ENCODE measurements around the gene GDI2.
"Not testable (repeated sequence)": the region's sequence is repeated elsewhere in the genome, so short reads cannot be mapped to it uniquely, and the experiment has no call there.

The GDI2 gene

GRCh38 chr10:5808783-5809392 is 4.3 kb downstream of the GDI2 start:
- WGBS (ENCODE audit: insufficient coverage): 100% methylated on average over 3 of the region's 7 CpGs
- H3K9me3 ChIP-seq (ENCODE audit: control extremely low read depth in 1 of 5, control insufficient read depth in 4 of 5, insufficient read depth in 2 of 5, low read depth in 1 of 5, low read length in 4 of 5); DNase-seq; H3K27me3 ChIP-seq (replicated peaks in 2 of 5; ENCODE audit: control insufficient read depth in 4 of 5, insufficient read depth in 5 of 5, low read length in 4 of 5); POLR2A ChIA-PET: not testable (repeated sequence)
- H3K4me1 ChIP-seq (ENCODE audit: control extremely low read depth in 1 of 4, control insufficient read depth in 4 of 4, insufficient read depth in 4 of 4, low read length in 3 of 4): peaks cover 24 to 44% (median 32%) of the 10 kb centered on the region in 4 experiments
- peaks cover 2 to 17% (median 6%) of the 10 kb centered on the region in 4 experiments for H3K36me3 ChIP-seq (ENCODE audit: control insufficient read depth in 4 of 4, insufficient read depth in 4 of 4, low read length in 3 of 4)
- CTCF ChIA-PET: interaction anchor here (1.8 kb wide), 1 partner anchor 11 kb away, joined by 4 read pairs; no protein-coding TSS in a partner anchor
- peak overlapping the region in 1 of 2 experiments; percentile 39 for H3K27ac ChIP-seq (ENCODE audit: insufficient read depth in 1 of 2, low read depth in 1 of 2, low read length in 2 of 2, poor library complexity in 1 of 2, severe bottlenecking in 2 of 2)
- peak overlapping the region in 1 of 7 experiments; percentile 42 for H3K4me3 ChIP-seq (ENCODE audit: control insufficient read depth in 1 of 7, extremely low read depth in 1 of 7, insufficient read depth in 4 of 7, low read depth in 2 of 7, low read length in 6 of 7)

GRCh38 chr10:5806745-5807144 is 6.5 kb downstream of the GDI2 start:
- no peaks in the 10 kb centered on the region for H3K9me3 ChIP-seq (ENCODE audit: control extremely low read depth in 1 of 5, control insufficient read depth in 4 of 5, insufficient read depth in 2 of 5, low read depth in 1 of 5, low read length in 4 of 5)

DNA sequence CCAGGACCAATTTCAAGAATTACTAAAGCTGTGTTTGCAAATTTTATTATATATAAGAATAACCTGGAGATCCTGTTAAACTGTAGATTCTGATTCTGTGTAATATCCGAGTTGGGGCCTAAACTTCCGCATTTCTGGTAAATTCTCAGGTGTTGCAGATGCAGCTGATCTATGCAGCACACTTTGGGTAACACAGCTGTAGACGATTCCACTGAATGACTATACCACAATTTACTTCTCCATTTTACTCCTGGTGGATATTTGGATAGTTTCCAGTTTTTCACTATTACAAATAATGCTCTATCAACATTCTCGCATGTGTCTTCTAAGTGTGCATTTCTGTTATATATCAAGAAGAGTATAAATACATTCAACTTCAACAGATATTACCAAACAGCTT is 7.5 kb downstream of the GDI2 start:
- CTCF ChIA-PET: interaction anchor here (0.8 to 2.1 kb wide), 6 partner anchors 8 to 69 kb away, joined by 3 to 7 read pairs (median 4); partner anchors contain the start of gene GDI2
- peak in 2 of 3 donors; percentile 31 to 37 for DNase-seq
- no peak overlapping the region for H3K27ac ChIP-seq (ENCODE audit: insufficient read depth in 1 of 2, low read depth in 1 of 2, low read length in 2 of 2, poor library complexity in 1 of 2, severe bottlenecking in 2 of 2)

More at GRCh38 chr10:5806745-5807144, 6.5 kb downstream of the GDI2 start:
- Histone ChIP-seq H3K36me3 (ENCODE audit: control insufficient read depth in 4 of 4, insufficient read depth in 4 of 4, low read length in 3 of 4) (peaks cover 2 to 23% (median 7%) of the 10 kb centered on the region in 4 experiments), H3K27ac (ENCODE audit: insufficient read depth in 1 of 2, low read depth in 1 of 2, low read length in 2 of 2, poor library complexity in 1 of 2, severe bottlenecking in 2 of 2) (peak overlapping the region in 1 of 2 experiments; percentile 64), H3K27me3 (replicated peaks in 2 of 5; ENCODE audit: control insufficient read depth in 4 of 5, insufficient read depth in 5 of 5, low read length in 4 of 5) (no peaks in the 10 kb centered on the region), H3K4me3 (ENCODE audit: control insufficient read depth in 1 of 7, extremely low read depth in 1 of 7, insufficient read depth in 4 of 7, low read depth in 2 of 7, low read length in 6 of 7) (no peak overlapping the region), H3K4me1 (ENCODE audit: control extremely low read depth in 1 of 4, control insufficient read depth in 4 of 4, insufficient read depth in 4 of 4, low read length in 3 of 4) (peaks cover 22 to 37% (median 28%) of the 10 kb centered on the region in 4 experiments)
- WGBS (ENCODE audit: insufficient coverage): 83% methylated on average over 1 of the region's 2 CpGs
- ChIA-PET POLR2A (no interaction called here), CTCF (interaction anchor here (1.1 to 1.6 kb wide), 3 partner anchors 12 to 66 kb away, joined by 3 to 7 read pairs (median 3); no protein-coding TSS in a partner anchor)
- no peak for DNase-seq

GRCh38 chr10:5805260-5805659 is 8.0 kb downstream of the GDI2 start:
- ChIA-PET POLR2A (no interaction called here), CTCF (interaction anchor here (0.8 to 2.1 kb wide), 5 partner anchors 8 to 45 kb away, joined by 3 to 7 read pairs (median 4); partner anchors contain the start of gene GDI2)
- peaks cover 8 to 22% (median 14%) of the 10 kb centered on the region in 4 experiments for H3K4me1 ChIP-seq (ENCODE audit: control extremely low read depth in 1 of 4, control insufficient read depth in 4 of 4, insufficient read depth in 4 of 4, low read length in 3 of 4)
- H3K27me3 ChIP-seq (replicated peaks in 2 of 5; ENCODE audit: control insufficient read depth in 4 of 5, insufficient read depth in 5 of 5, low read length in 4 of 5): no peaks in the 10 kb centered on the region
- no peak for DNase-seq
- 100% methylated on average over 2 of the region's 2 CpGs for WGBS (ENCODE audit: insufficient coverage)
- H3K36me3 ChIP-seq (ENCODE audit: control insufficient read depth in 4 of 4, insufficient read depth in 4 of 4, low read length in 3 of 4): peaks cover 5 to 30% (median 9%) of the 10 kb centered on the region in 4 experiments
- no peak overlapping the region for H3K4me3 ChIP-seq (ENCODE audit: control insufficient read depth in 1 of 7, extremely low read depth in 1 of 7, insufficient read depth in 4 of 7, low read depth in 2 of 7, low read length in 6 of 7)
- no peak overlapping the region for H3K27ac ChIP-seq (ENCODE audit: insufficient read depth in 1 of 2, low read depth in 1 of 2, low read length in 2 of 2, poor library complexity in 1 of 2, severe bottlenecking in 2 of 2)
- H3K9me3 ChIP-seq (ENCODE audit: control extremely low read depth in 1 of 5, control insufficient read depth in 4 of 5, insufficient read depth in 2 of 5, low read depth in 1 of 5, low read length in 4 of 5): no peaks in the 10 kb centered on the region

More for the DNA sequence above, 7.5 kb downstream of the GDI2 start:
- H3K4me1 ChIP-seq (ENCODE audit: control extremely low read depth in 1 of 4, control insufficient read depth in 4 of 4, insufficient read depth in 4 of 4, low read length in 3 of 4): peaks cover 12 to 26% (median 18%) of the 10 kb centered on the region in 4 experiments
- no peak overlapping the region for H3K4me3 ChIP-seq (ENCODE audit: control insufficient read depth in 1 of 7, extremely low read depth in 1 of 7, insufficient read depth in 4 of 7, low read depth in 2 of 7, low read length in 6 of 7)
- no peaks in the 10 kb centered on the region for H3K27me3 ChIP-seq (replicated peaks in 2 of 5; ENCODE audit: control insufficient read depth in 4 of 5, insufficient read depth in 5 of 5, low read length in 4 of 5)
- H3K36me3 ChIP-seq (ENCODE audit: control insufficient read depth in 4 of 4, insufficient read depth in 4 of 4, low read length in 3 of 4): peaks cover 4 to 26% (median 7%) of the 10 kb centered on the region in 4 experiments
- WGBS (ENCODE audit: insufficient coverage): no CpG with 5 or more reads among the region's 4 CpGs
- POLR2A ChIA-PET: no interaction called here
- H3K9me3 ChIP-seq (ENCODE audit: control extremely low read depth in 1 of 5, control insufficient read depth in 4 of 5, insufficient read depth in 2 of 5, low read depth in 1 of 5, low read length in 4 of 5): no peaks in the 10 kb centered on the region

- H3K9me3 ChIP-seq (ENCODE audit: control extremely low read depth in 1 of 5, control insufficient read depth in 4 of 5, insufficient read depth in 2 of 5, low read depth in 1 of 5, low read length in 4 of 5): no peaks in the 10 kb centered on the region
- no peak for DNase-seq
- H3K36me3 ChIP-seq (ENCODE audit: control insufficient read depth in 4 of 4, insufficient read depth in 4 of 4, low read length in 3 of 4): peaks cover 5 to 39% (median 13%) of the 10 kb centered on the region in 4 experiments
- POLR2A ChIA-PET: no interaction called here
- no peaks in the 10 kb centered on the region for H3K27me3 ChIP-seq (replicated peaks in 2 of 5; ENCODE audit: control insufficient read depth in 4 of 5, insufficient read depth in 5 of 5, low read length in 4 of 5)
- peaks cover 1 to 13% (median 10%) of the 10 kb centered on the region in 4 experiments for H3K4me1 ChIP-seq (ENCODE audit: control extremely low read depth in 1 of 4, control insufficient read depth in 4 of 4, insufficient read depth in 4 of 4, low read length in 3 of 4)
- no peak overlapping the region for H3K27ac ChIP-seq (ENCODE audit: insufficient read depth in 1 of 2, low read depth in 1 of 2, low read length in 2 of 2, poor library complexity in 1 of 2, severe bottlenecking in 2 of 2)
- WGBS (ENCODE audit: insufficient coverage): 100% methylated on average over 1 of the region's 4 CpGs
- CTCF ChIA-PET: interaction anchor here (2.1 kb wide), 1 partner anchor 9 kb away, joined by 5 read pairs; the partner anchor contains the start of gene GDI2
- H3K4me3 ChIP-seq (ENCODE audit: control insufficient read depth in 1 of 7, extremely low read depth in 1 of 7, insufficient read depth in 4 of 7, low read depth in 2 of 7, low read length in 6 of 7): no peak overlapping the region
These were observed 8.8 kb downstream of the GDI2 start for GRCh38 chr10:5804386-5804785.

DNA sequence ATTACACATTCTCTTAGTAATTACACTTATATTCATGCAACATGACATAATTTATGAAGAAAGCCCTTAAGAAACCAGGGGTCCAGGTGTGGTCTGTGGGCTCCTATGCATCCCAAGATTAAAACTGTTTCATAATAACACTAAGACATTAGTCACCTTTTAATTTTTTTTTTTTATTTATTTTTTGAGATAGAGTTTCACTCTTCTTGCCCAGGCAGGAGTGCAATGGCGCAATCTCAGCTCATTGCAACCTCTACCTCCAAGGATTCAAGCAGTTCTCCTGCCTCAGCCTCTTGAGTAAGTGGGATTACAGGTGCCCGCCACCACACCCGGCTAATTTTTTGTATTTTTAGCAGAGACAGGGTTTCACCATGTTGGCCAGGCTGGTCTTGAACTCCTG is 12.5 kb downstream of the GDI2 start:
- H3K27ac ChIP-seq (ENCODE audit: insufficient read depth in 1 of 2, low read depth in 1 of 2, low read length in 2 of 2, poor library complexity in 1 of 2, severe bottlenecking in 2 of 2): no peak overlapping the region
- WGBS (ENCODE audit: insufficient coverage): 92% methylated on average over 2 of the region's 3 CpGs
- ChIA-PET CTCF (interaction anchor here (0.6 kb wide), 1 partner anchor 124 kb away, joined by 4 read pairs; no protein-coding TSS in a partner anchor), POLR2A (interaction anchor here (1.3 kb wide), 1 partner anchor 89 kb away, joined by 4 read pairs; the partner anchor contains the start of genes ANKRD16 and FBH1)
- DNase-seq: no peak
- peaks cover 0 to 3% (median under 1%) of the 10 kb centered on the region in 4 experiments for H3K4me1 ChIP-seq (ENCODE audit: control extremely low read depth in 1 of 4, control insufficient read depth in 4 of 4, insufficient read depth in 4 of 4, low read length in 3 of 4)
- no peaks in the 10 kb centered on the region for H3K9me3 ChIP-seq (ENCODE audit: control extremely low read depth in 1 of 5, control insufficient read depth in 4 of 5, insufficient read depth in 2 of 5, low read depth in 1 of 5, low read length in 4 of 5)
- H3K27me3 ChIP-seq (replicated peaks in 2 of 5; ENCODE audit: control insufficient read depth in 4 of 5, insufficient read depth in 5 of 5, low read length in 4 of 5): no peaks in the 10 kb centered on the region
- H3K4me3 ChIP-seq (ENCODE audit: control insufficient read depth in 1 of 7, extremely low read depth in 1 of 7, insufficient read depth in 4 of 7, low read depth in 2 of 7, low read length in 6 of 7): no peak overlapping the region
- H3K36me3 ChIP-seq (ENCODE audit: control insufficient read depth in 4 of 4, insufficient read depth in 4 of 4, low read length in 3 of 4): peaks cover 10 to 68% (median 33%) of the 10 kb centered on the region in 4 experiments

- Histone ChIP-seq H3K36me3 (ENCODE audit: control insufficient read depth in 4 of 4, insufficient read depth in 4 of 4, low read length in 3 of 4) (peaks cover 10 to 86% (median 63%) of the 10 kb centered on the region in 4 experiments), H3K27me3 (replicated peaks in 2 of 5; ENCODE audit: control insufficient read depth in 4 of 5, insufficient read depth in 5 of 5, low read length in 4 of 5) (no peaks in the 10 kb centered on the region), H3K4me3 (ENCODE audit: control insufficient read depth in 1 of 7, extremely low read depth in 1 of 7, insufficient read depth in 4 of 7, low read depth in 2 of 7, low read length in 6 of 7) (no peak overlapping the region), H3K4me1 (ENCODE audit: control extremely low read depth in 1 of 4, control insufficient read depth in 4 of 4, insufficient read depth in 4 of 4, low read length in 3 of 4) (no peaks in the 10 kb centered on the region), H3K9me3 (ENCODE audit: control extremely low read depth in 1 of 5, control insufficient read depth in 4 of 5, insufficient read depth in 2 of 5, low read depth in 1 of 5, low read length in 4 of 5) (no peaks in the 10 kb centered on the region), H3K27ac (ENCODE audit: insufficient read depth in 1 of 2, low read depth in 1 of 2, low read length in 2 of 2, poor library complexity in 1 of 2, severe bottlenecking in 2 of 2) (no peak overlapping the region)
- DNase-seq: no peak
- 93% methylated on average over 3 of the region's 3 CpGs for WGBS (ENCODE audit: insufficient coverage)
- ChIA-PET CTCF (interaction anchor here (1.2 to 1.8 kb wide), 3 partner anchors 11 to 171 kb away, joined by 4 to 7 read pairs (median 7); no protein-coding TSS in a partner anchor), POLR2A (no interaction called here)
These were observed 19.0 kb downstream of the GDI2 start for GRCh38 chr10:5794236-5794635.
